GM10266 (cell line): ENCODE measurements around the gene WDR70.
"Not testable (repeated sequence)": the region's sequence is repeated elsewhere in the genome, so short reads cannot be mapped to it uniquely, and the experiment has no call there.

Source experiments
- DNase-seq: peaks from one replicate; pipeline ENCODE4 v3.0.0; 2012; ENCODE audit errors: extremely low spot score
- TF ChIP-seq, protein P1 (sequence below): IDR thresholded peaks from 2 replicates; pipeline ENCODE4 v1.5.1; 2012; ENCODE audit warnings: mild to moderate bottlenecking, low read depth; ENCODE audit not compliant: control insufficient read depth, insufficient read depth; ENCODE audit errors: missing control alignments

Gene WDR70

GRCh38 chr5:37776826-37777225 is 397.7 kb downstream of the WDR70 start:
- no peak for DNase-seq
- TF ChIP-seq, protein P1, sequence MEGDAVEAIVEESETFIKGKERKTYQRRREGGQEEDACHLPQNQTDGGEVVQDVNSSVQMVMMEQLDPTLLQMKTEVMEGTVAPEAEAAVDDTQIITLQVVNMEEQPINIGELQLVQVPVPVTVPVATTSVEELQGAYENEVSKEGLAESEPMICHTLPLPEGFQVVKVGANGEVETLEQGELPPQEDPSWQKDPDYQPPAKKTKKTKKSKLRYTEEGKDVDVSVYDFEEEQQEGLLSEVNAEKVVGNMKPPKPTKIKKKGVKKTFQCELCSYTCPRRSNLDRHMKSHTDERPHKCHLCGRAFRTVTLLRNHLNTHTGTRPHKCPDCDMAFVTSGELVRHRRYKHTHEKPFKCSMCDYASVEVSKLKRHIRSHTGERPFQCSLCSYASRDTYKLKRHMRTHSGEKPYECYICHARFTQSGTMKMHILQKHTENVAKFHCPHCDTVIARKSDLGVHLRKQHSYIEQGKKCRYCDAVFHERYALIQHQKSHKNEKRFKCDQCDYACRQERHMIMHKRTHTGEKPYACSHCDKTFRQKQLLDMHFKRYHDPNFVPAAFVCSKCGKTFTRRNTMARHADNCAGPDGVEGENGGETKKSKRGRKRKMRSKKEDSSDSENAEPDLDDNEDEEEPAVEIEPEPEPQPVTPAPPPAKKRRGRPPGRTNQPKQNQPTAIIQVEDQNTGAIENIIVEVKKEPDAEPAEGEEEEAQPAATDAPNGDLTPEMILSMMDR, result no peak

- DNase-seq, result no peak
- TF ChIP-seq, protein P1, result no peak
Measured at GRCh38 chr5:37777432-37778130, 398.5 kb downstream of the WDR70 start.

- DNase-seq, result not testable (repeated sequence)
Measured at GRCh38 chr5:37781409-37781808, 402.3 kb downstream of the WDR70 start.

GRCh38 chr5:37786416-37786815 is 407.3 kb downstream of the WDR70 start:
- TF ChIP-seq, protein P1, result no peak
- no peak for DNase-seq

DNA sequence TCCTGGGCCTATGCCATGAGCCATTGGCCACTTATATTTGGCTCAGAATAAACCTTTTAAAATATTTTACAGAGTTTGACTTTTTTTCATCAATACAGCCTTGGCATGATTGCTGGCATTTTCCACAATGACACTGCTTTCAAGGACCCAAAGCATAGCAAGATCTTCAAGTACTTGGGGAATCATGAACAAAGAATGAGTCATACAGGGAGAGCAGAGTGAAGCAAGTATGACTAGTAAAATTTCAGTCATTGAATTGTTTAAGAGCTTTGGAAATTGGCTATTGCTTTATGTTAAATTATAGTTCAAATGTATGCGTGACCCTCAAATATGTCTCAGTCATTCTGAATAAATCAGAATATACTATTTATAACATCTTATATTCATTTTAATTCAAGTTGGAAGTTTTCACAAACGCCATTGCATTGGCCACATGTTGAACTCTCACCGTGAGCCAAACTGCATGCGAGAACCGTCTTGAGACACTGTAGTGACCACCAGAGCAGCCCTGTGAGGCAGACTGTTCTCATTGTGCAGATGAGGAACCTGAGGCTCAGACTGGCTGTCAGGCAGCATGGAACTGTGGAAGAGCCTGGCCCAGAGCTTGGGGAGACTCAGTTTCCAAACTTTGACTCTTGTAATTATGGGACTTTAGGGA is 407.9 kb downstream of the WDR70 start:
- TF ChIP-seq, protein P1, result no peak
- no peak for DNase-seq

- TF ChIP-seq, protein P1, result no peak
Measured at GRCh38 chr5:37787742-37788141, 408.6 kb downstream of the WDR70 start.

GRCh38 chr5:37789991-37790390 is 410.9 kb downstream of the WDR70 start:
- DNase-seq, result no peak
- TF ChIP-seq, protein P1, result no peak

More at GRCh38 chr5:37787742-37788141, 408.6 kb downstream of the WDR70 start:
- DNase-seq, result no peak

- TF ChIP-seq, protein P1, result no peak
- DNase-seq, result no peak
Measured at GRCh38 chr5:37791321-37791720, 412.2 kb downstream of the WDR70 start.
